AG09309 (cell line): ENCODE data around the gene HSD11B1L.

Source experiments
- DNase-seq: peaks from one replicate; pipeline ENCODE4 v3.0.0-alpha.2; 2010; ENCODE audit warnings: low read depth
- H3K4me3 ChIP-seq: 2 replicates; pipeline ENCODE4 v1.5.1; 2011; ENCODE audit warnings: mild to moderate bottlenecking, low read depth, low read length, moderate library complexity; ENCODE audit not compliant: control insufficient read depth
- TF ChIP-seq, protein P1 (sequence below): IDR thresholded peaks from 2 replicates; pipeline ENCODE4 v1.5.1; 2011; ENCODE audit warnings: mild to moderate bottlenecking, low read depth, low read length, inconsistent platforms; ENCODE audit not compliant: insufficient read depth, control insufficient read depth; ENCODE audit errors: missing control alignments

HSD11B1L gene

DNA sequence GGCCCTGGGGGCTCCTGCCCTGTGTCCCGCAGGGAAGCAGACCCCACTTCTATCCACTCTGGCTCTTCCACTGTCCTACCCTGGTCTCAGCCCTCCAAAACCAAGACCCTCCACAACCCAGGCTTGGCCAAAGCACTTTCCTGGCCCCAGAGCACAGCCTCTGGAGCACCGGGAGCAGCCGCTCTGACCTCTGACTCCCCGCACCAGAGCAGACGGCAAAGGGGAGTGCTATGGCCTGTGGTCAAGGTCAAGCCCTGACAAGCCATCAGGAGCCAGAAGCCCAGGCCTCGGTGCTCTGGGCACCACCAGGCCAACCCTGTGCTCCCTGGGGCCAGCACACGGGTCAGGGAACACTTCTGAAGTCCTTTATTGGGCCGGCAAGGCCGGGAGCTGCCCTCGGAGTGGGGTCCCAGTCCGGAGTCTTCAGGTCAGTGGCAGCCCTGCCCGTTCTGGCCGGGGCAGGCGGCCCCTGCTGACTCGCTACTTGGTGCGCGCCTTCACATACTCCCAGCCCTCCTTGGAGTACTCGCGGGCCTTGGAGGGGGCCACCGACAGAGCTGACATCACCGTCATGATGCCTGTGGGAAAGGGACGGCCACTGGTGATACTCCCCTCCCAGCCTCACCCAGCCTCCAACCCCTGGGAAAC lies 2.6 kb upstream of the HSD11B1L start:
- no peak overlapping the region for H3K4me3 ChIP-seq
- TF ChIP-seq, protein P1, sequence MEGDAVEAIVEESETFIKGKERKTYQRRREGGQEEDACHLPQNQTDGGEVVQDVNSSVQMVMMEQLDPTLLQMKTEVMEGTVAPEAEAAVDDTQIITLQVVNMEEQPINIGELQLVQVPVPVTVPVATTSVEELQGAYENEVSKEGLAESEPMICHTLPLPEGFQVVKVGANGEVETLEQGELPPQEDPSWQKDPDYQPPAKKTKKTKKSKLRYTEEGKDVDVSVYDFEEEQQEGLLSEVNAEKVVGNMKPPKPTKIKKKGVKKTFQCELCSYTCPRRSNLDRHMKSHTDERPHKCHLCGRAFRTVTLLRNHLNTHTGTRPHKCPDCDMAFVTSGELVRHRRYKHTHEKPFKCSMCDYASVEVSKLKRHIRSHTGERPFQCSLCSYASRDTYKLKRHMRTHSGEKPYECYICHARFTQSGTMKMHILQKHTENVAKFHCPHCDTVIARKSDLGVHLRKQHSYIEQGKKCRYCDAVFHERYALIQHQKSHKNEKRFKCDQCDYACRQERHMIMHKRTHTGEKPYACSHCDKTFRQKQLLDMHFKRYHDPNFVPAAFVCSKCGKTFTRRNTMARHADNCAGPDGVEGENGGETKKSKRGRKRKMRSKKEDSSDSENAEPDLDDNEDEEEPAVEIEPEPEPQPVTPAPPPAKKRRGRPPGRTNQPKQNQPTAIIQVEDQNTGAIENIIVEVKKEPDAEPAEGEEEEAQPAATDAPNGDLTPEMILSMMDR: no peak
- no peak for DNase-seq

DNA sequence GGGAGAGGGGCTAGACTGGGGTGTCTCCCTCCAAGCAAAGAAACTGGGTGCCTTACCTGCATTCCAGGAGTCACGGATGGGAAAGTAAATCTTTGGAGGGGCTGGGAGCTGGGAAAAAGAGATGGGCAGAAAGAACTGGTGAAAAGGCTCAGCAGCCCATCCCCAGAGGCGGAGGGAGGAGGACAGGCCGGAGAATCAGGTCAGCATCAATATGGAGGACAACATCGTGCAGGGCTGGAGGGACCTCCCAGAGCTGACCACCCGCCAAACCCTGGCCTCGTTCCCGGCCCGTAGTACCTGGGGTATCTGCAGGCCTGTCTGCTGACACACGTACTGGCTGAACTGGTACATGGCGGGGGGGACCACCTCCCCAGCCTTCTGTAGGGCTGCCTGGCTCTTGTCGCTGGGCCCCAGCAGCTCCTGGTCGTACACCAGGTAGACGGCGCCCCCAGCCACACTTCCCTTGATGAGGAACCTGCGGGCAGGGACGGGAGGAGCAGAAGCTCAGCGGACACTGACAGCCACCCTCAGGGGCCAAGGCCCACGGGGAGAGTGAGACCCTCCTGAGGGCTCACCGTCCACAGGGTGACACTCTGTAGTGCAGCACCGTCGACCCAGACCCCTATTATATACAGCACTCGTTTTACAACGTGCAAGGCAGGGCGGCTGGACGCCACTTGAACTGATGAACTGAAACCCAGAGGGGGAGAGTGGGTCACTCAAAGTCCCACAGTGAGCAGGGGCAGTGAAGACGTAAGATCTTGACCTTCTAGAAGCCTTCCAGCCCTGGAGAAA lies 1.3 kb upstream of the HSD11B1L start:
- DNase-seq: no peak
- H3K4me3 ChIP-seq: peak overlapping the region; percentile 85
- TF ChIP-seq, protein P1: no peak

GRCh38 chr19:5680084-5680436 lies 767 bp upstream of the HSD11B1L start:
- TF ChIP-seq, protein P1: no peak
- no peak for DNase-seq
- peak overlapping the region; percentile 85 for H3K4me3 ChIP-seq

- TF ChIP-seq, protein P1: no peak
- no peak for DNase-seq
- H3K4me3 ChIP-seq: peak overlapping the region; percentile 85
Observed at GRCh38 chr19:5681391-5682106, 722 bp downstream of the HSD11B1L start.

- no peak for DNase-seq
- H3K4me3 ChIP-seq: no peak overlapping the region
- TF ChIP-seq, protein P1: no peak
Observed at GRCh38 chr19:5682107-5682482, 1.3 kb downstream of the HSD11B1L start.

DNA sequence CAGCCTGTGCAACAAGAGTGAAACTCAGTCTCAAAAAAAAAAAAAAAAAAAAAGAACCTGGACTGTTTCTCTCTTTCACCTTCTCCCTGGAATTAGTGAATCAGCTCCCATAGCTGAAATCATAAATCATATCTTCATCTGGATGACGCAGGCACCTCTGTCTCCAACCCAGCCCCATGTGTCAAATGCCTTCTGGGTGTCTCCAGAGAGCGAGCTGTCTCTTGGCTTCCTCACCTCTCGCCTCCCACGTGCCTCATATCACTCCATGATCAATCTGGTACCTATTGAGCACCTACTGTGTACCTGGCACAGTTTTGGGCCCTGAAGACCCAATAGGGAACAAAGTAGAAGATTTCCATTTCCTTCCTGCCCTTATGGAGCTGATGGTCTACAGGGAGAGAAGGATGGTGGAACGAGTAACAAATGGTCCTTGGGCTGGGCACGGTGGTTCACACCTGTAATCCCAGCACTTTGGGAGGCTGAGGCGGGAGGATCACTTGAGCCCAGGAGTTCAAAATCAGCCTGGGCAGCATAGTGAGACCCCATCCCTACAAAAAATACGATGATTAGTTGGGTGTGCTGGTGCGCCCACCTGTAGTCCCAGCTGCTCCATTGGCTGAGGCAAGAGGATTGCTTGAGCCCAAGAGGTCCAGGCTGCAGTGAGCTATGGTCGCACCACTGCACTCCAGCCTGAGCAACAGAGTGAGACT lies 2.5 kb downstream of the HSD11B1L start:
- no peak overlapping the region for H3K4me3 ChIP-seq
- TF ChIP-seq, protein P1: no peak

More for the DNA sequence above, 2.5 kb downstream of the HSD11B1L start:
- no peak for DNase-seq
